Sciatic nerve (tissue), 2 donors: ENCODE data around the gene SLC47A1. TPM values are rescaled to one million over a fixed set of nuclear protein-coding genes. Genes with fewer than 3 reads are reported as not detected.
A peak's percentile ranks its signal among the peaks of the same experiment; 100 is the strongest.
"Not testable (repeated sequence)": the region's sequence is repeated elsewhere in the genome, so short reads cannot be mapped to it uniquely, and the experiment has no call there.

Source experiments
- ATAC-seq: fragments of 200-7000 bp; cut with Tn5 transposase; one replicate; pipeline ENCODE4 v1.9.1; 2020; ENCODE audit warnings: mild to moderate bottlenecking, moderate library complexity
- DNase-seq: peaks from one replicate; pipeline ENCODE4 v3.0.0-alpha.2; 2020; ENCODE audit warnings: low spot score
- intact Hi-C: fragments of 100-400 bp; cut with DNase I; formaldehyde crosslinking; loops from one replicate; pipeline ENCODE4 v1.14.2; 2022
- total RNA-seq: library from RNA; stranded (reverse); fragmentation: NEBNext Ultra II Directional; extraction: Animal tissue kit (Norgen Biotek cat#: 25700); gene quantifications from one replicate; pipeline ENCODE4 v1.2.1, GENCODE V29; 2021
- donor health status: DM: no; HTN: no; CAD: no.
- donor health status: DM: no; HTN: no; CAD: no.

The SLC47A1 gene
- total RNA-seq, 1 donor from 2014 or later, result 8.0 TPM

GRCh38 chr17:19579867-19580565 is 46.4 kb downstream of the SLC47A1 start:
- intact Hi-C loops, result no loop called here
- ATAC-seq, result peak; percentile 70

GRCh38 chr17:19580566-19580920 is 46.9 kb downstream of the SLC47A1 start:
- intact Hi-C loops, DNase-seq, ATAC-seq: not testable (repeated sequence)

More at GRCh38 chr17:19579867-19580565, 46.4 kb downstream of the SLC47A1 start:
- DNase-seq, result no peak

GRCh38 chr17:19582152-19582551 is 48.5 kb downstream of the SLC47A1 start:
- DNase-seq, ATAC-seq, intact Hi-C loops: not testable (repeated sequence)

- DNase-seq, result no peak
- intact Hi-C loops, result no loop called here
- ATAC-seq, result no peak
Measured at GRCh38 chr17:19583871-19584270, 50.2 kb downstream of the SLC47A1 start.

- intact Hi-C loops, result no loop called here
- no peak for DNase-seq
- no peak for ATAC-seq
Measured at GRCh38 chr17:19590451-19590850, 56.8 kb downstream of the SLC47A1 start.

- DNase-seq (no peak), ATAC-seq (no peak)
- intact Hi-C loops, result no loop called here
Measured at GRCh38 chr17:19590912-19591551, 57.4 kb downstream of the SLC47A1 start.

- intact Hi-C loops, result no loop called here
- DNase-seq, result no peak
- ATAC-seq, result no peak
Measured at GRCh38 chr17:19592316-19592715, 58.7 kb downstream of the SLC47A1 start.

GRCh38 chr17:19596869-19597268 is 63.2 kb downstream of the SLC47A1 start:
- DNase-seq (no peak), ATAC-seq (no peak)
- intact Hi-C loops, result no loop called here

GRCh38 chr17:19610311-19610710 is 76.7 kb downstream of the SLC47A1 start:
- intact Hi-C loops, result no loop called here

GRCh38 chr17:19610879-19611278 is 77.2 kb downstream of the SLC47A1 start:
- ATAC-seq (no peak), DNase-seq (no peak)
- intact Hi-C loops, result no loop called here

More at GRCh38 chr17:19610311-19610710, 76.7 kb downstream of the SLC47A1 start:
- DNase-seq (no peak), ATAC-seq (no peak)

GRCh38 chr17:19613979-19614378 is 80.3 kb downstream of the SLC47A1 start:
- intact Hi-C loops, result no loop called here
- no peak for DNase-seq
- no peak for ATAC-seq

- ATAC-seq, result no peak
- intact Hi-C loops, result no loop called here
- no peak for DNase-seq
Measured at GRCh38 chr17:19614900-19615299, 81.2 kb downstream of the SLC47A1 start.

GRCh38 chr17:19618015-19618414 is 84.4 kb downstream of the SLC47A1 start:
- intact Hi-C loops, result no loop called here
- no peak for ATAC-seq

GRCh38 chr17:19619705-19620325 is 86.2 kb downstream of the SLC47A1 start:
- intact Hi-C loops, result no loop called here
- no peak for ATAC-seq
- DNase-seq, result no peak

More at GRCh38 chr17:19618015-19618414, 84.4 kb downstream of the SLC47A1 start:
- DNase-seq, result no peak

GRCh38 chr17:19621697-19622096 is 88.0 kb downstream of the SLC47A1 start:
- ATAC-seq (no peak), DNase-seq (no peak)
- intact Hi-C loops, result no loop called here

- ATAC-seq, result no peak
- intact Hi-C loops, result no loop called here
- no peak for DNase-seq
Measured at GRCh38 chr17:19626079-19626478, 92.4 kb downstream of the SLC47A1 start.
